GM21423 (cell line): Measurements from ENCODE around the gene SCG2.
A peak's percentile ranks its signal among the peaks of the same experiment; 100 is the strongest.

Experiments
- ATAC-seq: cut with Tn5 transposase; IDR thresholded peaks from one replicate; pipeline ENCODE4 v1.9.1; 2021; ENCODE audit warnings: mild to moderate bottlenecking, moderate library complexity; ENCODE audit not compliant: unreplicated experiment

The SCG2 gene, protein sequence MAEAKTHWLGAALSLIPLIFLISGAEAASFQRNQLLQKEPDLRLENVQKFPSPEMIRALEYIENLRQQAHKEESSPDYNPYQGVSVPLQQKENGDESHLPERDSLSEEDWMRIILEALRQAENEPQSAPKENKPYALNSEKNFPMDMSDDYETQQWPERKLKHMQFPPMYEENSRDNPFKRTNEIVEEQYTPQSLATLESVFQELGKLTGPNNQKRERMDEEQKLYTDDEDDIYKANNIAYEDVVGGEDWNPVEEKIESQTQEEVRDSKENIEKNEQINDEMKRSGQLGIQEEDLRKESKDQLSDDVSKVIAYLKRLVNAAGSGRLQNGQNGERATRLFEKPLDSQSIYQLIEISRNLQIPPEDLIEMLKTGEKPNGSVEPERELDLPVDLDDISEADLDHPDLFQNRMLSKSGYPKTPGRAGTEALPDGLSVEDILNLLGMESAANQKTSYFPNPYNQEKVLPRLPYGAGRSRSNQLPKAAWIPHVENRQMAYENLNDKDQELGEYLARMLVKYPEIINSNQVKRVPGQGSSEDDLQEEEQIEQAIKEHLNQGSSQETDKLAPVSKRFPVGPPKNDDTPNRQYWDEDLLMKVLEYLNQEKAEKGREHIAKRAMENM

DNA sequence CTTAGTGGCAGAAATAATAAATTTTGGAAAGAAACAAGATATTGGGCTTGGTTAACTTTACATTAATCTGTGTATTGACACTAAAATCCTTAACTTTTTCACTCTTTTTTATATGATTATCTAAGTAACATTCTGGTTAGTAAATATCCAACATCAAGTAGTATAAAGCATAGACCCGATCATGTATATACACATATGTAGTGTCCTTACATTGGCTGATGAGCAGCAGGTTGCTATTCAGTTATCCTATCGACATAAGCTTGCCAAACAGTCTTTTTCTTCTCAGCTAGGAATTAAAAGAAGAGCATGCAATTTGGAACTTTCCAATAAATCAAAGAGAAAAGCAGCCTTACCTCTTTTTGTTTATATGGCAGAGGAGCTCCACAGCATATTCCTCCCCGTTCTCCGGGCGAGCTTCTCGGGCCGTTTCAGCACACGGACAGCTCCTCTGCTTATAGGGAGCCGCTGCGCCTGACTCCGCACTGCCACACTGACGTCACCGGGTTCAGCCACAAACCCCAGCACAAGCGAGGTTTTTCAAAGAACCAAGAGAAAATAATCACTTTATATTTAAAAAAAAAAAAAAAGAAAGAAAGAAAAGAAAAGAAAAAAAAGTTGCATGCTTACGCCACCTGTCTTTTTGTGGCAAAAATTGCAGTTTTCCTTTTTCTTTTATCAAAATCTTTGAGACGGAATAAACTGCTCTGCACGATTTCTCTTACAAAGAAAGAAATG lies at the start of gene SCG2:
Gene SCG2, minus strand, starts transcription at position 430 of the 735 bp plus-strand sequence. CDS start 3,079 bp downstream, outside the sequence.
- ATAC-seq: peak; percentile 88

DNA sequence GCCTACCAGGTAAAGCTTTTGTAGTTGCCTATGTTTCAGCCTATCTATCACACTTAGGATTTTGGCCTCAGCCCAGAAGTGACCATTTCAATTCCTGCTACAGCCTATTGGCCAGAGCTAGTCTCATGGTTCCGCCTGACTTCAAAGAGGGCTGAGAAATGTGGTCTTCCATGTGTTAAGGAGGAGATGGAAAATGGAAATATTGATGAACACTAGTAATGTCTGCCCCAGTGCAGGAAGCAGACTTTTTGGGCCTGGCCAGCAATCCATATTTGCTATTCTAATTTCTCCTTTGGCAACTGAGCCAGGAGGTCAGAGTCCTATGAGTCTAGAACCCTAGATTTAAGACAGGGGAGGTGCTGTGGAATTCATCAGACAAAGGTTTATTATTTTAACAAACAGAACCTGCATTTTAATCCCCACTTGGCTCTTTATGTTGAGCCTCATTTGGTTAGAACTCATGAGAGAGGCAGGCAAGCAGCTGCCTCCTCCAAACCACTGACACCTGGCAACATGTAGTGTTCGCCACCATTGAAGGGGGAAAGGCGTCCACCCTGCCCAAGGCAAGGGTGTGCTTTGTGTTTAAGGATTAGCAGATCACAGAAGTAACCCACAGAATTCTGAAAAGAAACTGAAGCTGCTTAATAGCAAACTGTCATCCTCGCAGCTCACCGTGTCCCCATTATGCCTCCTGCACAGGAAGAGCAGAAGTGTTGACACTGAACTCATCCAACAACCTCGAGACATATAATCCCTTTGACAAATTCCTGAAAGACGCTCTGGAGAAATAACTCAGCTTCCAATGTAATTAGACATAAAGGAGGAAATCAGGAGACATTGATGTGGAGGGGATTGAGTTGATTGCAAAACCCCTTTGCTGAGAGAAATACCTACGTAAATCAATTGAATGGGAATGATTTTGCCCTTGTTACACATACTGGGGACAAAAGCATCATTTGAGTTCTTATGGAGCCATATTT lies 47.7 kb upstream of the SCG2 start:
- no peak for ATAC-seq

DNA sequence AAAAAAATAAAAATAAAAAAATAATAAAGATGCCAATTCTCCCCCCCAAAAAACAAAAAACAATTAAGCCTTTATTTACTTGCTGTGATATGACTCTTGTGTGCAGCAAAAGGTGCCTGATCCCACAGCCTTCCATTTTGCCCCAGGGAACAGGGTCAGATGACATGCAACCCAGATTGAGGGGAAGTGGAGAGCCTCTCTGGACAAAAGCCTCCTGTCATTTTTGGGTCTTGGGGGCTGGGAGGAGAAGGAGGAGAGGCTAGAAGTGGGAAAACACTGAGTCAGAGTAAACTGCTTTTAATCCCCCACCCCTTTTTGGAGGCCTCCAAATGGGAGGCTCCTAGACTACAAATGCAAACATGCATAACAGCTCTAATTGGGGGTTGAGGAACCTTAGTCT lies 46.6 kb upstream of the SCG2 start:
- ATAC-seq: no peak

DNA sequence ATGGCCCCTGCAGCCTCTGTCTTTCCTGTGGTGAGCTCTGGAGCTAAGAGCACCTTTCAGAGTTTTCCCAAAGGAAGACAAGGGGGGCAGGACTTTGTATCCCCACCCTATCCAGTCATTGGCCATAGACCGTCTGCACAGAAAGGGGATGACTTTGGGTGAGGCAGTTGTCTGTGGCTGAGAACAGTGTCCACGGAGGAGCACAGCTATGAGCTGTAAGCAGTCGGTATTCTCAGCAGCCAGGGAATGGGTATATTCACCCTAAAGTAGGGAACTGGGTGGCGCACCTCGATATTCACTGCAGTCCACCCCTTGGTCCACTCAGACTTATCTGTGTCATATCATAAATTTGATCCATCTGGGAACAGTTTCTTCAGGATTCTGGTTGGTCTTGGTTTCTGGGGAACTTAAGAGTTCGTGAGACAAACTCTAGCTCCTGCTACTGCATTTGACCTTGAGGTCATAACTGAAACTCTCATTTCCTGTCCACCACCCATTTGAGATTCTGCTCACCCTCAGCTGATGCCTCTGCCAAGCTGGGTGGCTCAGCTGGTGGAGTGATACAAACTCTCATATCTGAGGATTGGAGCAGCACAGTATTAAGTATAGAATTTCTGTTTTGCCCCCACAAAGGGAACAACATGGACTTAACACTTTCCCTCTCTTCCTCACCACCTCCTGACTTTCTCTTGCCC lies 45.2 kb upstream of the SCG2 start:
- ATAC-seq: peak; percentile 91

DNA sequence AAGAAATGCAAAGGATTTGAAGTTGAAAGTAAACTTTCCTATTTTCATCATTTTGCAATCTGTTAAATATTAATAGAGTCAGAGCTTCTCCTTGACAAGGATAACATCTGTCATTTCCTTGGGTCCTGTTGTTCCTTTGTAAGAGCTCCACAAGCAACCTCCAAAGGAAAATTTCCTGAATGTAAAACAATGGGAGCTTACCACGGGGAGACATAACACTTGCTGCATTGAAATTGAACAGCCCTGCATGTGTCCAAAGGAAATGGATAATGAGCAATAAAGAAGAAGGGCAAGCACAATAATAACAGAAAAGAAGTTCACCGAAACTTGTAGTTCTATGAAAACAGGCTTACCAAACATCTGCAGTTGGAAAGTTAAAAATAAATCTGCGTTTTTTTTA lies 42.0 kb upstream of the SCG2 start:
- ATAC-seq: no peak

DNA sequence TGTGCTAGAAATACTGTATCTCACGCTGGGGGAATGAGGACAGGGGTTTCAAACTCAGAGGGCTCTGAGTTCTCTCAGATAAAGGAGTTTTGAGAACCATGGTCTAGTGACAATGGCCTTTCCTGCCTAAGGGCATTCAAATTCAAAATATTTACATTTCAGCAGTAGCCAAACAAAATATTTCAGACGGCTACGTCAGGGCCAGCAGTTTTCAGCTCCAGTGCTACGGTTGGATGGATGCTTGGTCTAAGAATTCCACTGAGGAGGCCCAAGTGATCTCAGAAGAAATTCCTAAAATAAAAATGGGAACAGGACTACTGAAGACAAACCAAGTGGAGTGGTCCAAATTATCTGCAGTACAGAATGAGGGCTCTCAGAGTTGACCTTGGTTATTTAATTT lies 41.1 kb upstream of the SCG2 start:
- no peak for ATAC-seq

DNA sequence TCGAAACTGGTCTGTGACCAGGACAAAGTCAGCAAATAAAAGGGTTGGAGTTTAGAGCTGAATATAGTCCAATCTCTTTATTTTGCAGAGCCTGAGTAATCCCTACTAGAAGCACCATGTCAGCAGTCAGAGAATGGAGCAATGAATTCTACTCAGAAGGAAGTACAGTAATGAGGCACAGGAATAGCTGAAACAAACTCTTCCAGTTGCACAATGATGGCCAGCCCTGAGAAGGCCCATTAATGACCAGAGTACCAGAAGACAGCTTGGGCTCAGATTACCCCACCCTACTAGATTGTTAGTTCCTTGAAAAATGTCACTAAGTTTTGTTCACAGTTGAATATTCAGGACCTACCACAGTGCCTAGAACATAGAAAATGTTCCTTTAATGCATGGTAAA lies 40.3 kb upstream of the SCG2 start:
- no peak for ATAC-seq

DNA sequence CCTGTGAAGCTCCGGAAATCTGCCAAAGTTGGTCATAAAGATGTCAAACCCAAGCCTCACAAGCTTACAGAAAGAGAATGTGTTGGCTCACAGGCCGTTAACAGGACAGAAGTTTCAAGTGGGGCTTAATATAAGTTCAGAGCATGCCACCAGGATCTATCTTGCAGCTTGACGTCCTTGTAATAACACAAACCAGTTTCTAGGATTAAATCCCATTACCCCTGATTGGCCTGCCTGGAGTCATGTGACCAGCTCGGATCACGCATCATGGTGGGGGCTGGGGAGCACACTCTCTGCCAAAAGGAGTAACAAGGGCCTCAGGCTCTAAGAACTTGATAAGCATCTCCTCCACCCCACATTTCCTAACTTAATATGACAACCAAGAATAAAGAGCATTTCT lies 38.9 kb upstream of the SCG2 start:
- no peak for ATAC-seq

DNA sequence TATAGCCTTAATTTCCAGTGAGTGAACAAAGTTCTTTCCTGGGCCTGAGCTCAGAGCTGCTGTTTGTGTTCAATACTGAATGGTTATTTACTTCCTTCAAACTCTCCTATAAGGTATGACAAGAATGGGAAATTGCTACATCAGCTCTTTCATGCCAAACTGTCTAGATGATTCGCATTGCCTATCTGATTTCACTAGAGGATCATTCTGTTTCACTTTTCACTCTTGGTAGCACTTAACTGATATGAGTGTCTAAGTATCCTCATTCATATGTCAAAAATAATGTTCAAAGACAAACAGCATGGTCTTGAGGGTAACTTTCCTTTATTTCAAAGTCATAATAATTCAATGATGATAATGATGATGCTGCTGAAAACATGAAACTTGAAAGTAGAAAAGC lies 32.9 kb upstream of the SCG2 start:
- ATAC-seq: no peak

DNA sequence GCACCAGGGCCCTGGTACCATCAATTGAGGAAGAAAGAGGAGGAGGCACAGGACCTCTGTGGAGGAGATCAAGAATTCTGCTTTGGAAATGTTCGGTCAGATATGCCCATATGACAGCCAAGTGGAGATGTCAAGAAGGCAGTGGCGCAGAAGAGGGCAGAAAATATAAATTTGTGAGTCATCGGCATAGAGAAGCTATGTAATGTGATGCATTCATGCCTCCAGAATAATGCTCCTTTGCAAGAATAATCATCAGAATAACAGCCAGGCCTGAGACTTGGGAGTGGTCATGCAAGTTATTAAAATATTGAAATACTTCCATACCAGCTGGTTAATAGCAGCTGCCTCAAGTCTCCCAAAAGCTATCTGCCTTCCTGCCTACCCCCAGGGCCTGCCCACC lies 32.1 kb upstream of the SCG2 start:
- no peak for ATAC-seq

DNA sequence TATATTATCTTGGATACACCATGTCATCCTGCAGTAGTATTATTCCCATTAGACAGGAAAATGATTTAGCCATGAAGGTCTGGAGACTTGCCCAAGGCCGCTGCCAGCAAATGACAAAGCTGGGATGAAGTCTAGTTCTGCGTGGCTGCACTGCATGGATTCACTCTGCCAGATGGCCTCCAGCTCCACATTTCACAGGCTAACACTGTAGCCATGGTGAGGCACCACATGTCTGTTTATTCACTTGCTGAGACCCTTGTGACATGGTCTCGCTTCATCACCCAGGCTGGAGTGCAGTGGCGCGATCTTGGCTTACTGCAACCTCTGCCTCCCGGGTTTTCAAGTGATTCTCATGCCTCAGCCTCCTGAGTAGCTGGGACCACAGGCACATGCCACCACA lies 31.5 kb upstream of the SCG2 start:
- ATAC-seq: no peak

DNA sequence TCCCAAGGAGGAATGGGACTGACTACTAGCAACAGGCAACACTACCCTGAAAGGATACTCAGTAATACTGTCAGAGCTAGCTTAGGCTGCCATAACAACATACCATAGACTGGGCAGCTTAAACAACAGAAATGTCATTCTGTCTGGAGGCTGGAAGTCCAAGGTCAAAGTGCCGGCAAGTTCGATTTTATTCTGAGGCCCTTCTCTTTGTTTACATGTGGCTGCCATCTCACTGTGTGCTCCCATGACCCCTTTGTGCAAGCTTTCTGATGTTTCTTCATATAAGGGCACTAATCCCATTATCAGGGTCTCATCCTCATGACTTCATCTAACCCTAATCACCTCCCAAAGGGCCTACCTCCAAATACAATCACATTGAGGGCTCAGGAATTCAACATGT lies 30.7 kb upstream of the SCG2 start:
- ATAC-seq: no peak

DNA sequence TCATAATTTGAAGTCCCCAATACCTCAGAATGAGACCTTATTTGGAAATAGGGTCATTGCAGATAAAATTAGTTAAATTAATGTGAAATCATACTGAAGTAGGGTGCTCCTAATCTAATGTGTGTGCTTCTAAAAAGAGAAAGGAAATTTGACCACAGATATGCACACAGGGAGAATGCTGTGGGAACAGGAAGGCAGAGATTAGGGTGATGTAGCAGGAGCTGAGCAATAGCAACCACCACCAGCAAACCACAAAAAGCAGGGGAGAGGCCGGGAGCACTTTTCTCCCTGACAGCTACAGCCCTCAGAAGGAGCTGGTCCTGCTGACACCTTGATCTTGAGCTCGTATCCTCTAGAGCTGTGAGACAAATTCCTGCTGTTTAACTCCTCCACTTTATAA lies 24.6 kb upstream of the SCG2 start:
- no peak for ATAC-seq

DNA sequence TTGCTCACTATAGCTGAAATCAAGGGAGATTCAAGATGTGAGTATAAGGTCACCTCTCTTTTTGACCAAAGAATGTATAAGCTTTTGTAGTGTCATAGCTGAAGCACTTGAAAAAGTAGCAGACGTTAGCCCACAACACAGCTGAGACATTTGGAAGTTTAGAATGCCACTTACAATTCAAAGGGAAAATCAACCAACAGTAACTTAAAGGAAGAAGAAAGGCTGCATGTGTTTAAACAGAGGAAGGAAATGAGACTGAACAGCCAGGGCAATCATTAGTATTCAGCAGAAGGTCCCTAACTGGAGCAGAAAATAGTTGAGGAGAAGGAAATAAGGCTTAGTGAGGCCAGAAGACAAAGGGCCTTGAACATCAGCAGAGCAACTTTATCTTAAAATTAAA lies 23.5 kb upstream of the SCG2 start:
- no peak for ATAC-seq

DNA sequence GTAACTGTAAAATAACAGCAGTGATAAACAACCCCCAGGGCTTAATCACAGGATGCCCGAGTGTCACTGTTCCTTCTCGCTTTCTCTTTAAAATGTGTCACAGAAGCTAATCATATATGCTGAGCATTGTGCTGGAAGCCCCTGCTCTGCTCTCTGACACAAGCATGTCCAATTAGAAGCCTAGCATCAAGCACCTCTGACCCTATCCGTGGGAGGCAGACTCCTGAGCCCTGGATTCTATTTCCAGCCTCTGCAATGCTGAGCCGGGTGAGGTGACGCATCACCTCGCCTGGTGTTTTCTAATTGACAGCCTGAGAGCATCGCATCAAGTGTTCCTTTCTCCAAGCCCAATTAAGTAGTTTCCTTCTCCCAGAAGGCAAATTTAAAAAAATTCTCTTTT lies 19.7 kb upstream of the SCG2 start:
- no peak for ATAC-seq

DNA sequence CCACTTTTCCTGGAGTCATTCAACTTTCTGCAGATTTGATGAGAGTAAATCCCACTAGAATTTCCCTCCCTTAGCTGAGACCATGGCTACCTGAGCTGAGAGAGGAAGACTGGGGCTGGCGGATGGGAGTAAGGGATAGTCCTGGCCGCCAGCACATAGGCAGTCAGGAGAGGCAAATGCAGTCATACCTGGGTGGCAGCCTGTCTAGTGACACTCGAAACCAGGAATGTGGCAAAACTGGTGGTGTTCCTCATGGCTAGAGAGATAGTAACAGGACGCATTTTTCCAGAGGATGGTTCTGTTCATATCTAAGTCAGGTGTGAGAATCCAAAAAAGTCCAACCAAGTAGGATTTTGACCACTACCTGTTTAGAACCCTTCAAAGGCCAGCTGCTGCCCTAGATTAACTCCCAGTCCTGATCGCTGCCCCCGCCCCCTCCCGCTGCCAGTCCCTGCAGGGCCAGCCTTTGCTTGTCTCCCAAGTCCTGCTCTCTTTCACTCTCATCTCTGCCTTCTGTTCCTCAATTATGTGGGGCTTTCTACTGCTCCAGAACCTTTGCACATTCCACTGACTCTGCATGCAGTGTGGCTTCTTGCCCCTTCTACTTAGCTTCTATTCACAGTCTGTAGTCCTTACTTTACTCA lies 17.4 kb upstream of the SCG2 start:
- ATAC-seq: no peak

DNA sequence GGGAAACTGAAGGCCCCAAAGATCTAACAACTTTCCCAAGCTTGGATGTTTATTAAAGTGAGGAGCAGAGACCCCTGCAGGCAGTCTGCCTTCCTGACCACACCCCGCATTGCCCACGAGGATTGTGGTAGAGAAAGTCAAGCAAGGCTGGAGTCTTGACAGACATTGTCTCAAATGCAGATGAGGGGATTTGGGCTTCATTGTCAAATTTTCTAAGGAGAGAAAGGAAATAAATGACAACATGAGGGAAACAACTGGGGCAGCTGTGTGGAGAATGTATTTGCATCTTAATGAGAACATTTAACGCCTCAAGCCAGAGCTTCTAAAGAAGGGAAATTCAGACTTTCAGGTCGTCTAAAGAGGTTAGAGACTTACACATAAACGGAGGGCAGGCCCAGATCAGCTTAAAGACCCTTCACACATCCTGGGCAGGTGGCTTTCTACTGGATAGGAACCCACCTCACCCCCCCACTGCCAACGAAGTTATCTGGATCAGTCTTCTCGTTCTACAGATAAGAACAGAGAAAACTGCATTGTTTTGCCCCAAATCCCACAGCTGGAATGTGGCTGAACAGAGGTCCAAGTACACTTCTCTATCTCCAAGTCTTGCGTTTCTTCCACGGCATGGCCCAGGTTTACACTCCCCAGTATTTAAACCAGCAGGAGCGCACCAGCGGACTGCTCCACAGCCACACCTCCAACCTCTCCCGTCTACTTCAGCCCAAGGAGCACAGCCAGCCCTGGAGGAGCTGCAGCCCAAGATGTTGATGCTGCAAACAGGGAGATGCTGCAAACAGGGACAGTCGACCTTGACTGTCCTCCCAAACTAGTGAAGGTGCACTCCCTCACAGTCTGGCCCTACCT lies 16.2 kb upstream of the SCG2 start:
- ATAC-seq: no peak

DNA sequence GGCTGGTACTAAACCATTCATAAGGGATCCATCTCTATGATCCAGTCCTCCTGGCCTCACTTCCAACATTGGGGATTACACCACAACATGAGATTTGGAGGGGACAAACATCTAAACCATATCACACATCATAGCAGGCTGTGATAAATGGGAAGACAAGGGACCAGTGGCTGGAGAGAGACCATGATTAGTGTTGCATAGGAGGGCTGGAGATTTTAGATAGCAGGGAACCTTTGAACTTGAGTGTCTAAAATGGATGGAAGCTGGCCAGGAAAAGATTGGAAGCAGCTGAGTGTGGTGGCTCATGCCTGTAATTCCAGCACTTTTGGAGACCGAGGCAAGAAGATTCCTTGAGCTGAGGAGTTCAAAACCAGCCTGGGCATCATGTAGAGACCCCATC lies 12.4 kb upstream of the SCG2 start:
- ATAC-seq: no peak
